Hepatocyte (in vitro differentiated cells): ENCODE results near the gene TMX1. TPM values are rescaled to one million over a fixed set of nuclear protein-coding genes. Genes with fewer than 3 reads are reported as not detected.

Experiments used
- DNase-seq: peaks from one replicate; pipeline ENCODE4 v3.0.0-alpha.2; 2016; ENCODE audit warnings: low spot score
- H2AFZ ChIP-seq: fragments of 200-600 bp; sonication (generic); 2 replicates; pipeline ENCODE4 v1.6.0; 2016; ENCODE audit warnings: antibody characterized with exemption, mild to moderate bottlenecking
- H3K27ac ChIP-seq: fragments of 200-600 bp; sonication (generic); 2 replicates; pipeline ENCODE4 v1.5.1; 2016; ENCODE audit warnings: mild to moderate bottlenecking
- H3K27me3 ChIP-seq: fragments of 200-600 bp; sonication (generic); 2 replicates; pipeline ENCODE4 v1.6.1; 2016
- H3K36me3 ChIP-seq: fragments of 200-600 bp; sonication (generic); replicated peaks from 2 replicates; pipeline ENCODE4 v1.5.1; 2016; ENCODE audit warnings: low read depth; ENCODE audit not compliant: insufficient read depth
- H3K4me1 ChIP-seq: fragments of 200-600 bp; sonication (generic); 2 replicates; pipeline ENCODE4 v1.5.1; 2016; ENCODE audit warnings: mild to moderate bottlenecking, moderate library complexity; ENCODE audit not compliant: insufficient read depth
- H3K4me2 ChIP-seq: fragments of 200-600 bp; sonication (generic); 2 replicates; pipeline ENCODE4 v1.6.0; 2016
- H3K4me3 ChIP-seq: fragments of 200-600 bp; sonication (generic); 2 replicates; pipeline ENCODE4 v1.5.1; 2016; ENCODE audit warnings: mild to moderate bottlenecking
- H3K79me2 ChIP-seq: fragments of 200-600 bp; sonication (generic); 2 replicates; pipeline ENCODE4 v1.6.0; 2017; ENCODE audit warnings: mild to moderate bottlenecking
- H3K9me2 ChIP-seq: fragments of 200-600 bp; sonication (generic); replicated peaks from 2 replicates; pipeline ENCODE4 v1.6.0; 2017; ENCODE audit warnings: mild to moderate bottlenecking; ENCODE audit not compliant: insufficient read depth
- H3K9me3 ChIP-seq: fragments of 200-600 bp; sonication (generic); 2 replicates; pipeline ENCODE4 v1.5.1; 2016; ENCODE audit warnings: low read depth, mild to moderate bottlenecking
- H4K20me1 ChIP-seq: fragments of 200-600 bp; sonication (generic); 2 replicates; pipeline ENCODE4 v1.6.0; 2016; ENCODE audit warnings: mild to moderate bottlenecking; ENCODE audit not compliant: insufficient read depth, poor library complexity, severe bottlenecking
- CTCF ChIP-seq: fragments of 200-600 bp; sonication (generic); IDR thresholded peaks from 2 replicates; pipeline ENCODE4 v1.5.1; 2016; ENCODE audit warnings: antibody characterized with exemption, mild to moderate bottlenecking; ENCODE audit not compliant: poor library complexity
- EZH2 ChIP-seq: fragments of 200-600 bp; sonication (generic); IDR thresholded peaks from 2 replicates; pipeline ENCODE4 v1.6.1; 2016; ENCODE audit warnings: antibody characterized with exemption, mild to moderate bottlenecking, borderline replicate concordance
- EZH2phosphoT487 ChIP-seq: fragments of 200-600 bp; sonication (generic); IDR thresholded peaks from one replicate; pipeline ENCODE4 v1.6.1; 2018; ENCODE audit warnings: antibody characterized with exemption, mild to moderate bottlenecking, low read depth, moderate library complexity; ENCODE audit not compliant: unreplicated experiment, severe bottlenecking
- WGBS: methylation state at CpG from one replicate; pipeline ENCODE4 v1.1.6; 2016; ENCODE audit warnings: low lambda C conversion rate; ENCODE audit errors: missing lambda C conversion rate; 5-methylcytosine and 5-hydroxymethylcytosine counted together
- polyA plus RNA-seq: library from polyadenylated mRNA; unstranded; fragments of >200 nt; fragmentation: Nextera tagmentation; extraction: Ambion mirVana; gene quantifications from 2 replicates; pipeline ENCODE4 v1.2.1, GENCODE V29; 2016
- total RNA-seq: library from RNA; depleted of rRNA; stranded (reverse); fragments of >200 nt; gene quantifications from 2 replicates; pipeline ENCODE4 v1.2.3, GENCODE V29; 2014

The TMX1 gene
- total and polyA plus RNA-seq, 2 experiments from 2014 or later = 39.9 to 48.6 TPM

- TF ChIP-seq CTCF = no peak
- TF ChIP-seq EZH2 = no peak
- TF ChIP-seq EZH2phosphoT487 = no peak
- no peak overlapping the region for H3K4me3 ChIP-seq
- H2AFZ ChIP-seq = no peak overlapping the region
- H3K79me2 ChIP-seq = peaks cover 48% of the 10 kb centered on the region
- 73% methylated on average over 4 of the region's 4 CpGs for WGBS
- H3K27me3 ChIP-seq = no peaks in the 10 kb centered on the region
- no peaks in the 10 kb centered on the region for H3K9me2 ChIP-seq
- H3K36me3 ChIP-seq = no peaks in the 10 kb centered on the region
- no peaks in the 10 kb centered on the region for H3K9me3 ChIP-seq
- no peak overlapping the region for H3K27ac ChIP-seq
- peaks cover 6% of the 10 kb centered on the region for H3K4me1 ChIP-seq
- no peaks in the 10 kb centered on the region for H4K20me1 ChIP-seq
- no peak overlapping the region for H3K4me2 ChIP-seq
- no peak for DNase-seq
Observed at GRCh38 chr14:51246032-51246431, 6.0 kb downstream of the TMX1 start.

GRCh38 chr14:51248016-51248987, 8.3 kb downstream of the TMX1 start:
- Histone ChIP-seq H3K9me3 (no peaks in the 10 kb centered on the region), H3K9me2 (no peaks in the 10 kb centered on the region), H4K20me1 (no peaks in the 10 kb centered on the region), H3K4me3 (no peak overlapping the region), H3K4me2 (no peak overlapping the region), H3K27ac (no peak overlapping the region), H3K27me3 (no peaks in the 10 kb centered on the region), H3K36me3 (no peaks in the 10 kb centered on the region), H3K4me1 (no peaks in the 10 kb centered on the region), H3K79me2 (peaks cover 25% of the 10 kb centered on the region), H2AFZ (no peak overlapping the region)
- WGBS = 94% methylated on average over 4 of the region's 4 CpGs
- TF ChIP-seq CTCF (no peak), EZH2 (no peak), EZH2phosphoT487 (no peak)
- no peak for DNase-seq

- H3K4me3 ChIP-seq = no peak overlapping the region
- no peak overlapping the region for H3K27ac ChIP-seq
- no peaks in the 10 kb centered on the region for H3K27me3 ChIP-seq
- no peaks in the 10 kb centered on the region for H3K79me2 ChIP-seq
- H3K9me3 ChIP-seq = no peaks in the 10 kb centered on the region
- H4K20me1 ChIP-seq = no peaks in the 10 kb centered on the region
- no peak for DNase-seq
- no peaks in the 10 kb centered on the region for H3K4me1 ChIP-seq
- no peak overlapping the region for H3K4me2 ChIP-seq
- 91% methylated on average over 4 of the region's 4 CpGs for WGBS
- H3K9me2 ChIP-seq = no peaks in the 10 kb centered on the region
- TF ChIP-seq EZH2 (no peak), EZH2phosphoT487 (no peak), CTCF (no peak)
- no peak overlapping the region for H2AFZ ChIP-seq
- H3K36me3 ChIP-seq = no peaks in the 10 kb centered on the region
Observed at GRCh38 chr14:51251486-51251885, 11.4 kb downstream of the TMX1 start.
